ENCODE results near the gene CRYBA2. TPM values are rescaled to one million over a fixed set of nuclear protein-coding genes. Genes with fewer than 3 reads are reported as not detected.

The CRYBA2 gene
- total RNA-seq, 1 experiment from 2014 or later = not detected

DNA sequence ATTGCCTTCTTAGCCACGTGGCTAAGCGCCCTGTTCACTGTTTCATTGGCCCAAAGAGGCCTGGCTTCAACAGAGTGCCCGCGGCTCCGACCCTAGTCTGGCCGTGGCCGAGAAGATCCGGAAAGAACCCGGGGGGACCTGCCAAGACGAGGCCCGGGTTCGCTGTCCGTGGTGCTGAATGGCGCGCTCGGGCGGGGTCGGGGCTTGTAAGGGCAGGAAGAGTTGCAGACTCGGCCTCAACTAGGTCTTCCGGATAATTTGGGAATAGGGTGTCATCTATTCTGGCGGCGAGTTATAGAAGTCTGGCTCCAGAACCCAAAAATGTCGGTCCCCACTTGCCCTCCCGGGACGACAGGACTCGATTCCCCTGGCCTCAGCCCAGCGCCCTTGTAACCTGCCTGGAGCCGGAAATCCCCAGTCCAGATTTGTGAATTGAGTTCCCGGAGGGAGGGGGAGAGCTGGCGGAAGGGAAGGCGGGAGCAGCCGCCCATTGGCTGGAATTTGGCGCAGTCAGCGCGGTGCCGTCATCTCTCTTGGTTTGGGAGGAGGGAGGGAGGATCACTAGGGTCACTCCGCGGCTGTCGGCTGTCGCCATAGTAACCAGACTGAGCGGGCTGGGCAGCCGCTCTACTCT, 30.2 kb downstream of the CRYBA2 start:
- H3K9me2 ChIP-seq (ENCODE audit: insufficient read depth) = no peaks in the 10 kb centered on the region
- H3K9ac ChIP-seq (ENCODE audit: low read length) = no peak overlapping the region
- peak overlapping the region; percentile 66 for H3K4me2 ChIP-seq (ENCODE audit: low read length)
- POLR2A ChIA-PET = no interaction called here
- ATAC-seq = peak; percentile 64
- no peaks in the 10 kb centered on the region for H3K79me2 ChIP-seq (ENCODE audit: insufficient read depth, low read length)
- H3K36me3 ChIP-seq (ENCODE audit: control insufficient read depth in 1 of 2, insufficient read depth in 2 of 2, low read length in 2 of 2) = no peaks in the 10 kb centered on the region
- peak overlapping the region; percentile 27 to 42 for H3K4me3 ChIP-seq (replicated peaks in 1 of 2; ENCODE audit: low read depth in 1 of 2, low read length in 2 of 2)
- RAD21 ChIA-PET (ENCODE audit: low non-redundant PET in 1 of 2, low total read pairs in 2 of 2, uncharacterized antibody in 2 of 2, unreplicated experiment in 2 of 2) = no interaction called here
- no peaks in the 10 kb centered on the region for H3K9me3 ChIP-seq (ENCODE audit: control insufficient read depth in 1 of 2, insufficient read depth in 1 of 2, low read depth in 1 of 2, low read length in 2 of 2)
- TF ChIP-seq JUND (IDR thresholded peaks at IDR 0.05) = no peak
- TF ChIP-seq, protein P1, sequence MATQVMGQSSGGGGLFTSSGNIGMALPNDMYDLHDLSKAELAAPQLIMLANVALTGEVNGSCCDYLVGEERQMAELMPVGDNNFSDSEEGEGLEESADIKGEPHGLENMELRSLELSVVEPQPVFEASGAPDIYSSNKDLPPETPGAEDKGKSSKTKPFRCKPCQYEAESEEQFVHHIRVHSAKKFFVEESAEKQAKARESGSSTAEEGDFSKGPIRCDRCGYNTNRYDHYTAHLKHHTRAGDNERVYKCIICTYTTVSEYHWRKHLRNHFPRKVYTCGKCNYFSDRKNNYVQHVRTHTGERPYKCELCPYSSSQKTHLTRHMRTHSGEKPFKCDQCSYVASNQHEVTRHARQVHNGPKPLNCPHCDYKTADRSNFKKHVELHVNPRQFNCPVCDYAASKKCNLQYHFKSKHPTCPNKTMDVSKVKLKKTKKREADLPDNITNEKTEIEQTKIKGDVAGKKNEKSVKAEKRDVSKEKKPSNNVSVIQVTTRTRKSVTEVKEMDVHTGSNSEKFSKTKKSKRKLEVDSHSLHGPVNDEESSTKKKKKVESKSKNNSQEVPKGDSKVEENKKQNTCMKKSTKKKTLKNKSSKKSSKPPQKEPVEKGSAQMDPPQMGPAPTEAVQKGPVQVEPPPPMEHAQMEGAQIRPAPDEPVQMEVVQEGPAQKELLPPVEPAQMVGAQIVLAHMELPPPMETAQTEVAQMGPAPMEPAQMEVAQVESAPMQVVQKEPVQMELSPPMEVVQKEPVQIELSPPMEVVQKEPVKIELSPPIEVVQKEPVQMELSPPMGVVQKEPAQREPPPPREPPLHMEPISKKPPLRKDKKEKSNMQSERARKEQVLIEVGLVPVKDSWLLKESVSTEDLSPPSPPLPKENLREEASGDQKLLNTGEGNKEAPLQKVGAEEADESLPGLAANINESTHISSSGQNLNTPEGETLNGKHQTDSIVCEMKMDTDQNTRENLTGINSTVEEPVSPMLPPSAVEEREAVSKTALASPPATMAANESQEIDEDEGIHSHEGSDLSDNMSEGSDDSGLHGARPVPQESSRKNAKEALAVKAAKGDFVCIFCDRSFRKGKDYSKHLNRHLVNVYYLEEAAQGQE (IDR thresholded peaks at IDR 0.05; ENCODE audit: low read depth) = peak; percentile 96
- H3K27ac ChIP-seq (ENCODE audit: low read depth, low read length) = no peak overlapping the region; the same call in 1 of the 2 replicates
- H4K20me1 ChIP-seq (ENCODE audit: insufficient read depth) = no peaks in the 10 kb centered on the region
- peak; percentile 64 for DNase-seq (ENCODE audit: low read depth, low spot score)
- peaks cover 0 to 31% of the 10 kb centered on the region in 2 experiments; a peak in 2 of 4 replicates for H3K4me1 ChIP-seq (ENCODE audit: control insufficient read depth in 1 of 2, insufficient read depth in 2 of 2, low read length in 2 of 2)
- CTCF ChIA-PET = interaction anchor here (0.8 to 1.0 kb wide), 3 partner anchors 10 to 64 kb away, joined by 3 to 4 read pairs (median 4); no protein-coding TSS in a partner anchor
- no TSS peak for BruUV-seq (replicated peaks)
- peaks cover 8% of the 10 kb centered on the region; the same call in 1 of the 2 replicates for H3K27me3 ChIP-seq (ENCODE audit: insufficient read depth, low read length)
- H2AFZ ChIP-seq (ENCODE audit: low read depth, low read length, poor library complexity, severe bottlenecking) = no peak overlapping the region
- intact Hi-C loops (cut with micrococcal nuclease) = no loop called here

Data from HCT116 (cell line).